Raji (cell line): ENCODE data around the gene KAT6B.

Source experiments
- POLR2A ChIP-seq: IDR thresholded peaks from 2 replicates; pipeline ENCODE4 v1.6.1; 2011; ENCODE audit warnings: low read depth, low read length, control low read depth; ENCODE audit not compliant: insufficient read depth

Gene KAT6B

GRCh38 chr10:74842301-74842954 is 16.0 kb downstream of the KAT6B start:
- TF ChIP-seq POLR2A, result no peak

- TF ChIP-seq POLR2A, result no peak
Observed at GRCh38 chr10:74846958-74847357, 20.6 kb downstream of the KAT6B start.

DNA sequence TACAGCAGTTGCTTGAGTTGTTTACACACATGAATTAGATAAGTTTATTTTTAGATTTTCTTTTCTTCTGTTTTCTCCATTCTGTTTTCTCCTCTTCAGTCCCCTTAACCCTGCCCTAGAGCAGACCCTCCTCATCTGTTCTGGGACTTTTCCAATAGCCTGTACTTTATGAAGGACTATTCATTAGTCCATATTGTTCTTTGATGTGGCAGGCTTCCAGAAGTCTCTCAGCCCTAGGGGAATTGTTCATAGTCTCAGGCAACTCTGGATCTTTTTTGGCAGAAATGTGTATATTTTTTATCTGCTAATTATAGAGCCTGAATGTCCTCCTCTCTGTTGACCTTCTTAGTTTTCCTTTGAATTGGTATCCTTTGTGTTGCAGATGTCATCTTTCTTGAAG is 25.4 kb downstream of the KAT6B start:
- TF ChIP-seq POLR2A, result no peak

GRCh38 chr10:74852381-74852780 is 26.0 kb downstream of the KAT6B start:
- TF ChIP-seq POLR2A, result no peak

DNA sequence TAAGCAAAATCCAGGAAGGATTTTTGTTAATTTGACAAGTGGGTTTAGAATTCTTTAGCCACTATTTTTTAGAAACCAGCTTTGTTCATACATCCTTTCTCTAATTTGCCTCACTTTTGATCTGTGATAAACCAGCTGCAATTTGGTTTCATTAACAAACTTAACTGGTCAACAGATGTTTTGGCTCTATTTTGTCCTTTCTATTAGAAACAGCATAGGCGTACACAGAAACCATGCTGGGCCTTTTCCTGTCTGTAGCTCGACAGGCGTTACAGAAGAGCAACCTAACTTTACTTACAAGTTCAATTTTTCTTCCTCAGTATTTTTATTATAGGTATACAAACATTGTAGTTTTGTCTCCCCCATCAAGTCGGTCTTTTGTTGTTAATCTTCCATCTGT is 28.2 kb downstream of the KAT6B start:
- no peak for TF ChIP-seq POLR2A

- TF ChIP-seq POLR2A, result no peak
Observed at GRCh38 chr10:74855027-74855426, 28.6 kb downstream of the KAT6B start.

DNA sequence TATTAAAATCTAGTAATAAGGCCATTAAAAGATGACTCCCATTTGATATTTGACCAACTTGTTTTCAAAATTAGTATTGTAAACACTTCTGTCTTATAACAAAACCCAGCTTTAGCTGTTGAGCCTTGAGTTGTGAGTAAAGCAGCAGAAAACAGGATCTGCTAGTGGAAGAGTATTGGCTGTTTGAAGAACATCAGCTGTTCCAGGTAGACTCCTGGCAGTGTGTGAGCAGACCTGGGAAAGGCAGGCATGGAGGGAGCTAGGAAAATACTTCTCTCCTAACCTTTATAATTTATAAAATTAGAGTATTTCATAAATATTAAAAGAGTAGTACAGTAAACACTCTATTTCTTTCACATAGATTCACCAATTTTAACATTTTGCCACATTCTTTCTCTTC is 29.0 kb downstream of the KAT6B start:
- TF ChIP-seq POLR2A, result no peak

DNA sequence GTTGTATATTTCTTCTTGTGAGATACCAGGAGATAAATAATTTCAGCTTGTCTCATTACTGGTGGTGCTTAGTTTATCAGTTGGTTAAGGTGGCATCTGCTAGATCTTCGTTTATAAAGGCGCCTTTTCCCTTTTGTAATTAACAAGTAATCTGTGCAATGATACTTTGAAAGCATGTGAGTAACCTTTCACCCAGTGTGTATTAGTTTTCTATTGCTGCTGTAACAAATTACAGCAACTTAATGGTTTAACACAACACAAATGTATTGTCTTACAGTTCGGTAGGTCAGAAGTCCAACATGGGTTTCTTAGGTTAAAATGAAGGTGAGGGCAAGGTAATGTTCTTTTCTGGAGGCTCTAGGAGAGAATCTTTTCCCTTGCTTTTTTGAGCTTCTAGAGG is 30.5 kb downstream of the KAT6B start:
- no peak for TF ChIP-seq POLR2A

DNA sequence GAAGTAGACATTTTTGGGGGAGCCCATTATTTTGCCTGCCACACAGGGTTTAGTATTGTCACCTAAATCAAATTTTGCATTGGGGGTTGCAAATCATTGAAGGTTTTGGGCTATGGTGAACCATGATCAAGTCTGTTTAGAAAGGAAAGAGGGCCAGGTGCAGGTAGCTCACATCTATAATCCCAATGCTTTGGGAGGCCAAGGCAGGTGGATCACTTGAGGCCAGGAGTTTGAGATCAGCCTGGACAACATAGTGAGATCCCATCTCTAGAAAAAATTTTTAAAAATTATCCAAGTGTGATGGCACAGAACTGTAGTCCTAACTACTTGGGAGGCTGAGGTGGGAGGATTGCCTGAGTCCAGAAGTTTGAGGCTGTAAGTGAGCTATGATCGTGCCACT is 31.2 kb downstream of the KAT6B start:
- no peak for TF ChIP-seq POLR2A

DNA sequence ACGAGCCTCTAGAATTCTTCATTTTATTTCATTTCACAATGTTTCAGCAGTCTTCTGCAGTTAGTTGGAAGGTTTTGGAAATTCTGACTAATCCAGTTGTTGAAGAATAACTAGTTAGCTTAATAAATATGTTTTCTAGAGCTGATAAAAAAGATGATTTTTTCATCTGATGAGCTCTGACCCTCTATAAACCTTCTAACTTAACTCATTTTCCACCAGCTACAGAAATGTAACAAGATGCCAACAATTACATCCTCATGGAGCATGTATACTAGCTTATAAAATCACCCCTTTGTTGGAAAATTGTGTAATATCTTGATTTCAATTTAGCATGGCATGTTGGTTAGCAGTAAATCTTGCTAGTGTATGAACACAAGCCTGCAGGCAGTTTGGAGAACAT is 33.1 kb downstream of the KAT6B start:
- no peak for TF ChIP-seq POLR2A

- no peak for TF ChIP-seq POLR2A
Observed at GRCh38 chr10:74862625-74863024, 36.2 kb downstream of the KAT6B start.

- no peak for TF ChIP-seq POLR2A
Observed at GRCh38 chr10:74863551-74863950, 37.2 kb downstream of the KAT6B start.

DNA sequence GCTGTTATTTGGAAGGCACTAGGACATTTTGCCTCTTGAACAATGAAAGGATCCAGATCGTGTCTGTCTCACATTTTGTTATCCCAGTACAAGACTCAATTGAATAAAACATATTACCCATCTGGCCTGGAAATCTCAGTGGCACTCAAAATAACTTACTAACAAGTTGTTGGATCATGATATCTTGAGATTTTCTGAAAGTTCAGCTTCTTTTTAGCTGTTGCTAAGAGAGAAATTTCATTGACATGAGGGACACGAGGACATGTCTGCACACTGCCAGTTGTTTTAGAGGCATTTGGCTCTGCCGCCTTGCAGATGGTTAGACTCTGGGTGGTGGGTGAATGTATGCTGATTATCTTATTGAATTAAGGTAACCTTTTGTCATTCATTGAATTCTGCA is 41.0 kb downstream of the KAT6B start:
- TF ChIP-seq POLR2A, result no peak

DNA sequence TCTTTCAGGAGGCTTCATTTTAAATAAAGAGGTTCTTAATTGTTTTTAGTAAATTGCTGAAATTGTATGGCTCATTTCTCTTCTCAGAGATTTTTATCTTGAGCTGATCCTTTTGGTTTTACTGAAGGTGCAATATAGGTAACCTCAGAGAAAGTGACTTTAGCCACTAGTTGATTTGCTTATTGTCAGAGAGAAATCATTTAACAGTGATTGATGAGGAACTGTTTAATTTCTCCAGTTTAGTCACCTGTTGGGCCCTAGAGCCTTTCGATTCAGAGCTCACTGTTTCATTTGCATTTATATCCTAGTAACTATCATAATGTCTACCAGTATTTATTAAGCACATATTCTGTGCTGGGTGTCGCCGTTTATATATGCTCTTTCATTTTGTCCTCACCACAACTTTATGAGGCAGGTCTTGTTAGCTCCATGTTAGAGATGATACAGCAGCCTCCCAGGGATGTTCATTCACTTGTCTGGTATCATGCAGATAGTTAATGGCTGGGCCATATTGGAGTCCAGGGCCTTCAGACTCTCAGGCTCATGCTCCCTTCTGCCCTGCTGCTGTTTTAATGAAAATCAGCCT is 42.1 kb downstream of the KAT6B start:
- no peak for TF ChIP-seq POLR2A

- no peak for TF ChIP-seq POLR2A
Observed at GRCh38 chr10:74869635-74870034, 43.2 kb downstream of the KAT6B start.

- no peak for TF ChIP-seq POLR2A
Observed at GRCh38 chr10:74870191-74870590, 43.8 kb downstream of the KAT6B start.
